Stomach (tissue), 9 donors: Measurements from ENCODE around the gene NOS2. TPM values are rescaled to one million over a fixed set of nuclear protein-coding genes. Genes with fewer than 3 reads are reported as not detected.

Experiments
- DNase-seq, 2 donors: peaks; one replicate each; pipeline versions ENCODE4 v3.0.0 to v3.0.0-alpha.2; 2013 to 2019
- H3K27ac ChIP-seq, 5 donors: fragments of 200-600 bp in 4 of 5; sonication (generic) in 4 of 5; one replicate each; pipeline ENCODE4 v1.5.1; 2013 to 2019; ENCODE audit warnings: mild to moderate bottlenecking in 1 of 5, moderate library complexity in 1 of 5
- H3K27me3 ChIP-seq, 3 donors: fragments of 200-600 bp; sonication (generic); one replicate each; pipeline ENCODE4 v1.5.1; 2017 to 2019; ENCODE audit warnings: mixed run types in 1 of 3
- H3K36me3 ChIP-seq, 4 donors: fragments of 200-600 bp; sonication (generic); 1 replicate in 3 of 4; 2 replicates in 1 of 4; pipeline ENCODE4 v1.5.1; 2016 to 2019
- H3K4me1 ChIP-seq, 4 donors: fragments of 200-600 bp; sonication (generic); one replicate each; pipeline ENCODE4 v1.5.1; 2016 to 2019
- H3K4me3 ChIP-seq, 4 donors: fragments of 200-600 bp; sonication (generic) in 3 of 4; one replicate each; pipeline ENCODE4 v1.5.1; 2016 to 2019; ENCODE audit warnings: mild to moderate bottlenecking in 1 of 4
- H3K9me3 ChIP-seq, 4 donors: fragments of 200-600 bp; sonication (generic); one replicate each; pipeline ENCODE4 v1.5.1; 2016 to 2019
- CTCF ChIP-seq, 7 experiments: fragments of 450-650 bp in 4 of 7; fragments of 200-600 bp in 3 of 7; sonication (generic) in 3 of 7; IDR thresholded peaks; one replicate each; pipeline ENCODE4 v1.5.1; 2016 to 2019; ENCODE audit warnings: antibody characterized with exemption in 7 of 7, control low read depth in 2 of 7, mild to moderate bottlenecking in 1 of 7
- EP300 ChIP-seq: sonication (generic); formaldehyde crosslinking; IDR thresholded peaks from one replicate; pipeline ENCODE4 v1.6.1; 2017; ENCODE audit warnings: antibody characterized with exemption
- POLR2A ChIP-seq, 4 donors: fragments of 450-650 bp; IDR thresholded peaks; one replicate each; pipeline ENCODE4 v1.6.1; 2016; ENCODE audit warnings: antibody characterized with exemption in 4 of 4, control low read depth in 2 of 4, mild to moderate bottlenecking in 1 of 4, moderate library complexity in 1 of 4
- POLR2AphosphoS5 ChIP-seq, 3 donors: sonication (generic); formaldehyde crosslinking; IDR thresholded peaks; one replicate each; pipeline ENCODE4 v1.6.1; 2016; ENCODE audit warnings: antibody characterized with exemption in 3 of 3
- WGBS, 5 donors: extraction: QIAGEN DNeasy Blood & Tissue Kit in 3 of 5; methylation state at CpG; one replicate each; pipeline versions ENCODE4 v1.1.5 to v1.1.7; 2013 to 2018; 5-methylcytosine and 5-hydroxymethylcytosine counted together
- intact Hi-C: fragments of 100-400 bp; cut with DNase I; formaldehyde crosslinking; loops from one replicate; pipeline ENCODE4 v1.15.1; 2023; ENCODE audit warnings: low total_unique reads
- polyA plus RNA-seq, 3 donors: library from polyadenylated mRNA; stranded (reverse); fragments of 200-250 nt; gene quantifications; one replicate each; pipeline ENCODE4 v1.2.3, GENCODE V29; 2013
- small RNA-seq, 4 donors: library from RNA; depleted of rRNA; stranded (forward); fragments of <200 nt; gene quantifications; one replicate each; pipeline ENCODE3, GENCODE V24; 2016
- total RNA-seq, 5 donors: library from RNA; depleted of rRNA; stranded (reverse); fragments of >200 nt; gene quantifications; one replicate each; pipeline versions ENCODE4 v1.1.0 to v1.2.3, GENCODE V29; 2014 to 2016
- donor health status: healthy with polysubstance abuse.
- donor health status: Bipolar disorder and iron deficiency.
- donor health status: healthy.

Gene NOS2
- total and polyA plus RNA-seq, 8 donors = 0.18 to 0.87 (median 0.20) TPM; not detected in 5

- TF ChIP-seq CTCF (IDR thresholded peaks at IDR 0.05) (no peak), POLR2AphosphoS5 (IDR thresholded peaks at IDR 0.05) (no peak), EP300 (no peak), POLR2A (IDR thresholded peaks at IDR 0.05) (no peak)
These were observed 78.5 kb downstream of the NOS2 start for GRCh38 chr17:27721797-27722196.

More at GRCh38 chr17:27721797-27722196, 78.5 kb downstream of the NOS2 start:
- Histone ChIP-seq H3K4me3 (no peak overlapping the region), H3K9me3 (no peaks in the 10 kb centered on the region), H3K4me1 (no peaks in the 10 kb centered on the region), H3K36me3 (no peaks in the 10 kb centered on the region), H3K27ac (no peak overlapping the region), H3K27me3 (no peaks in the 10 kb centered on the region)
- intact Hi-C loops = no loop called here
- whole genome bisulfite sequencing, 5 donors = 57 to 72% (median 62%) methylated on average over 3 of the region's 3 CpGs
- no peak for DNase-seq

Small RNA genes within 50 kb of the gene (small RNA-seq; reads per million reads assigned to genes)
- gene AC130289.1 = 0 reads per million in 4 donors
- gene AC130289.2 = 0 reads per million in 4 donors

Other genes starting within 250 kb of the NOS2 start
- gene LGALS9, start 169.3 kb downstream of the NOS2 start, total RNA-seq = 100 to 1,000 TPM in 1 of 5 donors, 10 to 100 TPM in 4; 59.8 to 123 (median 96.7) TPM
- 100 to 1,000 TPM in 2 of 3 donors, 10 to 100 TPM in 1; 54.0 to 341 (median 120) TPM for gene LGALS9, start 169.3 kb downstream of the NOS2 start, polyA plus RNA-seq
- 10 to 100 TPM in 3 of 5 donors, 1 to 10 TPM in 1, under 1 TPM in 1; 0.58 to 20.3 (median 11.6) TPM for gene LYRM9, start 92.8 kb upstream of the NOS2 start, total RNA-seq
- 10 to 100 TPM in 2 of 3 donors, 1 to 10 TPM in 1; 8.6 to 12.5 (median 11.5) TPM for gene LYRM9, start 92.8 kb upstream of the NOS2 start, polyA plus RNA-seq
- 100 to 1,000 TPM in 1 of 5 donors, 10 to 100 TPM in 3, 1 to 10 TPM in 1; 5.5 to 169 (median 28.4) TPM for gene NLK, start 242.1 kb upstream of the NOS2 start, total RNA-seq
- 1 to 10 TPM; 4.3 to 5.5 (median 5.4) TPM for gene NLK, start 242.1 kb upstream of the NOS2 start, polyA plus RNA-seq